Calu3 (cell line): ENCODE measurements around the gene ENTR1. TPM values are rescaled to one million over a fixed set of nuclear protein-coding genes. Genes with fewer than 3 reads are reported as not detected.

Experiments
- BruUV-seq: library from RNA; stranded (reverse); fragments of 400-500 nt; replicated peaks from 2 replicates; lab custom pipeline; 2021; lab: Mats Ljungman, UMichigan
- CTCF ChIA-PET: fragments of 300-600 bp; sonication (Branson Sonifier 250); formaldehyde crosslinking; loops from one replicate; lab custom pipeline; 2022; ENCODE audit warnings: antibody characterized with exemption; lab: Charles Lee
- DNase-seq: peaks from one replicate; pipeline ENCODE4 v3.0.0; 2022
- H3K27ac Mint-ChIP-seq: one replicate; pipeline ENCODE4 v1.8.0; 2022; ENCODE audit warnings: mixed read lengths; ENCODE audit not compliant: unreplicated experiment
- H3K27me3 Mint-ChIP-seq: one replicate; pipeline ENCODE4 v1.8.0; 2022; ENCODE audit warnings: mixed read lengths; ENCODE audit not compliant: unreplicated experiment
- H3K36me3 Mint-ChIP-seq: one replicate; pipeline ENCODE4 v1.8.0; 2022; ENCODE audit warnings: mild to moderate bottlenecking, moderate library complexity, mixed read lengths; ENCODE audit not compliant: insufficient read depth, unreplicated experiment
- H3K4me1 Mint-ChIP-seq: one replicate; pipeline ENCODE4 v1.8.0; 2022; ENCODE audit warnings: mild to moderate bottlenecking, low read depth, mixed read lengths; ENCODE audit not compliant: unreplicated experiment
- H3K4me3 Mint-ChIP-seq: one replicate; pipeline ENCODE4 v1.8.0; 2022; ENCODE audit warnings: mild to moderate bottlenecking, low read depth, moderate library complexity, mixed read lengths; ENCODE audit not compliant: unreplicated experiment
- H3K9me3 Mint-ChIP-seq: one replicate; pipeline ENCODE4 v1.8.0; 2022; ENCODE audit warnings: low read depth, mixed read lengths; ENCODE audit not compliant: unreplicated experiment
- CTCF ChIP-seq: fragments of 200-600 bp; IDR thresholded peaks from one replicate; pipeline ENCODE4 v1.8.0; 2022; ENCODE audit warnings: antibody characterized with exemption; ENCODE audit not compliant: unreplicated experiment
- intact Hi-C: fragments of 100-400 bp; cut with micrococcal nuclease; formaldehyde crosslinking; loops from one replicate; pipeline ENCODE4 v1.10.0; 2022; ENCODE audit not compliant: unreplicated experiment
- total RNA-seq: library from RNA; stranded (reverse); gene quantifications from 2 replicates; pipeline ENCODE4 v1.2.3, GENCODE V29; 2022

ENTR1 gene
- total RNA-seq, 1 experiment from 2014 or later = 50.2 TPM

GRCh38 chr9:136392538-136393449, 17.6 kb downstream of the ENTR1 start:
- Mint-ChIP-seq H3K27ac (no peak overlapping the region), H3K36me3 (peaks cover 23% of the 10 kb centered on the region), H3K9me3 (no peaks in the 10 kb centered on the region), H3K4me3 (no peak overlapping the region), H3K27me3 (no peaks in the 10 kb centered on the region), H3K4me1 (no peaks in the 10 kb centered on the region)
- intact Hi-C loops = no loop called here
- DNase-seq = no peak
- TF ChIP-seq CTCF = no peak
- CTCF ChIA-PET = no interaction called here
- BruUV-seq = no TSS peak

GRCh38 chr9:136391737-136392537, 18.5 kb downstream of the ENTR1 start:
- peaks cover 31% of the 10 kb centered on the region for H3K36me3 Mint-ChIP-seq
- H3K27ac Mint-ChIP-seq = no peak overlapping the region
- no peaks in the 10 kb centered on the region for H3K9me3 Mint-ChIP-seq
- intact Hi-C loops = no loop called here
- no peak for TF ChIP-seq CTCF
- CTCF ChIA-PET = no interaction called here
- no TSS peak for BruUV-seq
- no peak for DNase-seq
- no peak overlapping the region for H3K4me3 Mint-ChIP-seq
- H3K27me3 Mint-ChIP-seq = no peaks in the 10 kb centered on the region
- no peaks in the 10 kb centered on the region for H3K4me1 Mint-ChIP-seq

- Mint-ChIP-seq H3K4me1 (no peaks in the 10 kb centered on the region), H3K4me3 (no peak overlapping the region), H3K9me3 (no peaks in the 10 kb centered on the region), H3K27ac (no peak overlapping the region), H3K27me3 (no peaks in the 10 kb centered on the region), H3K36me3 (peaks cover 36% of the 10 kb centered on the region)
- CTCF ChIA-PET = no interaction called here
- no TSS peak for BruUV-seq
- TF ChIP-seq CTCF = no peak
- no peak for DNase-seq
- intact Hi-C loops = no loop called here
Measured at GRCh38 chr9:136389396-136389795, 21.0 kb downstream of the ENTR1 start.

- peaks cover 37% of the 10 kb centered on the region for H3K36me3 Mint-ChIP-seq
- intact Hi-C loops = no loop called here
- no peak overlapping the region for H3K27ac Mint-ChIP-seq
- H3K4me3 Mint-ChIP-seq = no peak overlapping the region
- BruUV-seq = no TSS peak
- no peaks in the 10 kb centered on the region for H3K4me1 Mint-ChIP-seq
- TF ChIP-seq CTCF = no peak
- H3K27me3 Mint-ChIP-seq = no peaks in the 10 kb centered on the region
- DNase-seq = no peak
- no peaks in the 10 kb centered on the region for H3K9me3 Mint-ChIP-seq
- CTCF ChIA-PET = no interaction called here
Measured at GRCh38 chr9:136387217-136387616, 23.2 kb downstream of the ENTR1 start.
